GM13976 (cell line): Measurements from ENCODE around the gene CCDC187.
A peak's percentile ranks its signal among the peaks of the same experiment; 100 is the strongest.
"Not testable (repeated sequence)": the region's sequence is repeated elsewhere in the genome, so short reads cannot be mapped to it uniquely, and the experiment has no call there.

ENCODE experiments used
- DNase-seq: peaks from one replicate; pipeline ENCODE4 v3.0.0; 2012; ENCODE audit warnings: low spot score
- CTCF ChIP-seq: IDR thresholded peaks from 2 replicates; pipeline ENCODE4 v1.5.1; 2012; ENCODE audit warnings: borderline replicate concordance, mild to moderate bottlenecking; ENCODE audit not compliant: insufficient read depth; ENCODE audit errors: extremely low read depth, missing control alignments, control extremely low read depth
- in situ Hi-C: fragments of 300-500 bp; cut with MboI; formaldehyde crosslinking; loops from one replicate; pipeline ENCODE4 v1.12.0; 2022; ENCODE audit warnings: low sequenced_read_pairs, mixed read lengths, inconsistent platforms; ENCODE audit not compliant: unreplicated experiment

The CCDC187 gene

GRCh38 chr9:136239983-136240330, 63.9 kb downstream of the CCDC187 start:
- in situ Hi-C loops = no loop called here
- TF ChIP-seq CTCF = no peak
- peak; percentile 49 for DNase-seq

GRCh38 chr9:136239135-136239982, 64.5 kb downstream of the CCDC187 start:
- in situ Hi-C loops = no loop called here
- no peak for DNase-seq
- no peak for TF ChIP-seq CTCF

GRCh38 chr9:136238342-136238732, 65.6 kb downstream of the CCDC187 start:
- no peak for TF ChIP-seq CTCF
- DNase-seq = no peak
- in situ Hi-C loops = no loop called here

DNA sequence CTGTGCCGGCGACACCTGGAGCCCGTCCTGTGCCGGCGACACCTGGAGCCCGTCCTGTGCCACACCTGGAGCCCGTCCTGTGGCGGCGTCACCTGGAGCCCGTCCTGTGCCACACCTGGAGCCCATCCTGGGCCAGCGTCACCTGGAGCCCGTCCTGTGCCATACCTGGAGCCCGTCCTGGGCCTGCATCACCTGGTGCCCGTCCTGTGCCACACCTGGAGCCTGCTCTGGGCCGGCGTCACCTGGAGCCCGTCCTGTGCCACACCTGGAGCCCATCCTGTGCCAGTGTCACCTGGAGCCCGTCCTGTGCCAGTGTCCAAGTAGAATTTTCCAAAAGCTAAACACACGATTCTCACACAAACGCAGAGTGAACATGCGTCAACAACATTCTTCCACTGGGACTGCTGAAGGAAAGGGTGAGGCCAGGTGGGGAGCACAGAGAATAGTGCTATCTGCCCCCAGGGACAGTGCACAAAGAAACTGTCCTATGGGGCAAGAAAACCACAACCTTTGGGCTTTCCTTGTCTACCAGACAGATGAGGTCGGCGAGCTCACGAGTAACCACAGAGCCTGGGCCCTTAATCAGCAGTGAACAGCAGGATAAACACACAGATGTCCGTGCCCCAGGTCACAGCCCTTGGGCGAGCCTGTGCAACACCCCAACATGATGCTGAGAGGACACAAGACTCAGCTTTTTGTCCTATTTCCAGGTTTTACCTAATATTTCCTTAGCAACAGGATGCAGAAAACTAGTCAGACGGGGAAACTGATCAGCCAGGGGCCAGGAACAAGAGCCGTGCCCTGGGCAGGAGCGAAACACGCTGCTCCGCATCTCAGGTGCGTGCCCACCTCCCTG, 66.2 kb downstream of the CCDC187 start:
- in situ Hi-C loops = no loop called here

DNA sequence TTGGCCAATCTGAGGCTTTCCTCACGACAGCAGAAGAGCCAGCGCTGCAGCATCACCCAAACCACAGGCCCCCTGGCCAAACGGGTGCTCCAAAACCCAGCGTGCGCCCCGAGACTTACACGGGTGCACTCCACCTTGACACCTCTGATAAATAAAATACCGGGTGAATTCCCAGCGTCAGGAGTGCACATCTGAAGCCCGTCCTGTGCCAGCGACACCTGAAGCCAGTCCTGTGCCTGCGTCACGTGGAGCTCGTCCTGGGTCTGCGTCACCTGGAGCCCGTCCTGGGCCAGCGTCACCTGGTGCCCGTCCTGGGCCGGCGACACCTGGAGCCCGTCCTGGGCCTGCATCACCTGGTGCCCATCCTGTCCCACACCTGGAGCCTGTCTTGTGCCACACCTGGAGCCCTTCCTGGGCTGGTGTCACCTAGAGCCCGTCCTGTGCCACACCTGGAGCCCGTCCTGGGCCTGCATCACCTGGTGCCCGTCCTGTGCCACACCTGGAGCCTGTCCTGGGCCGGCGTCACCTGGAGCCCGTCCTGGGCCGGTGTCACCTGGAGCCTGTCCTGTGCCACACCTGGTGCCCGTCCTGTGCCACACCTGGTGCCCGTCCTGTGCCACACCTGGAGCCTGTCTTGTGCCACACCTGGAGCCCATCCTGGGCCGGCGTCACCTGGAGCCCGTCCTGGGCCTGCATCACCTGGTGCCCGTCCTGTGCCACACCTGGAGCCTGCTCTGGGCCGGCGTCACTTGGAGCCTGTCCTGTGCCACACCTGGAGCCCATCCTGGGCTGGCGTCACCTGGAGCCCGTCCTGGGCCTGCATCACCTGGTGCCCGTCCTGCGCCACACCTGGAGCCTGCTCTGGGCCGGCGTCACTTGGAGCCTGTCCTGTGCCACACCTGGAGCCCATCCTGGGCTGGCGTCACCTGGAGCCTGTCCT, 67.2 kb downstream of the CCDC187 start:
- in situ Hi-C loops, DNase-seq: not testable (repeated sequence)

More for the DNA sequence above, 66.2 kb downstream of the CCDC187 start:
- no peak for TF ChIP-seq CTCF
- DNase-seq = no peak

- in situ Hi-C loops = no loop called here
These were observed 68.0 kb downstream of the CCDC187 start for GRCh38 chr9:136235709-136236455.

More at GRCh38 chr9:136235709-136236455, 68.0 kb downstream of the CCDC187 start:
- TF ChIP-seq CTCF = no peak
- no peak for DNase-seq
